ENCODE data around the gene CTNNA2.

The CTNNA2 gene

GRCh38 chr2:79714283-79714682 lies 201.4 kb downstream of the CTNNA2 start:
- TF ChIP-seq, protein P1, sequence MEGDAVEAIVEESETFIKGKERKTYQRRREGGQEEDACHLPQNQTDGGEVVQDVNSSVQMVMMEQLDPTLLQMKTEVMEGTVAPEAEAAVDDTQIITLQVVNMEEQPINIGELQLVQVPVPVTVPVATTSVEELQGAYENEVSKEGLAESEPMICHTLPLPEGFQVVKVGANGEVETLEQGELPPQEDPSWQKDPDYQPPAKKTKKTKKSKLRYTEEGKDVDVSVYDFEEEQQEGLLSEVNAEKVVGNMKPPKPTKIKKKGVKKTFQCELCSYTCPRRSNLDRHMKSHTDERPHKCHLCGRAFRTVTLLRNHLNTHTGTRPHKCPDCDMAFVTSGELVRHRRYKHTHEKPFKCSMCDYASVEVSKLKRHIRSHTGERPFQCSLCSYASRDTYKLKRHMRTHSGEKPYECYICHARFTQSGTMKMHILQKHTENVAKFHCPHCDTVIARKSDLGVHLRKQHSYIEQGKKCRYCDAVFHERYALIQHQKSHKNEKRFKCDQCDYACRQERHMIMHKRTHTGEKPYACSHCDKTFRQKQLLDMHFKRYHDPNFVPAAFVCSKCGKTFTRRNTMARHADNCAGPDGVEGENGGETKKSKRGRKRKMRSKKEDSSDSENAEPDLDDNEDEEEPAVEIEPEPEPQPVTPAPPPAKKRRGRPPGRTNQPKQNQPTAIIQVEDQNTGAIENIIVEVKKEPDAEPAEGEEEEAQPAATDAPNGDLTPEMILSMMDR (IDR thresholded peaks at IDR 0.05; ENCODE audit: insufficient read depth, low read depth, low read length, missing control alignments), result no peak
- H3K4me3 ChIP-seq (ENCODE audit: low read depth, low read length), result no peak overlapping the region
- no peak for DNase-seq (ENCODE audit: low read depth)

GRCh38 chr2:79715338-79715737 lies 202.5 kb downstream of the CTNNA2 start:
- TF ChIP-seq, protein P1 (IDR thresholded peaks at IDR 0.05; ENCODE audit: insufficient read depth, low read depth, low read length, missing control alignments), result no peak
- H3K4me3 ChIP-seq (ENCODE audit: low read depth, low read length), result no peak overlapping the region
- no peak for DNase-seq (ENCODE audit: low read depth)

DNA sequence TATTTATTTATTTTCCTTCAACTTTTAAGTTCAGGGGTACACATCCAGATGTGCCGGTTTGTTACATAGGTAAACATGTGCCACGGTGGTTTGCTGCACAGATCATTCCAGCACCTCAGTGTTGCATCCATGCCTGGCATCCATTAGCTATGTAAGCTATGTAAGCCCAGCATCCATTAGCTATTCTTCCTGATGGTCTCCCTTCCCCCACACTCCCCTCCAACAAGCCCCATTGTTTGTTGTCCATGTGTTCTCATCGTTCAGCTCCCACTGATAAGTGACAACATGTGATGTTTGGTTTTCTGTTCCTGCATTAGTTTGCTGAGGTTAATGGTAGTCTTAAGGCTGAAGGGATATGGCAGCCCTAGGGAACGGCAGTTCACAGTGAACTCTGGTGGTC lies 203.4 kb downstream of the CTNNA2 start:
- DNase-seq (ENCODE audit: low read depth), result no peak
- H3K4me3 ChIP-seq (ENCODE audit: low read depth, low read length), result no peak overlapping the region
- TF ChIP-seq, protein P1 (IDR thresholded peaks at IDR 0.05; ENCODE audit: insufficient read depth, low read depth, low read length, missing control alignments), result no peak

GRCh38 chr2:79717364-79718007 lies 204.6 kb downstream of the CTNNA2 start:
- DNase-seq (ENCODE audit: low read depth), result no peak
- no peak overlapping the region for H3K4me3 ChIP-seq (ENCODE audit: low read depth, low read length)
- TF ChIP-seq, protein P1 (IDR thresholded peaks at IDR 0.05; ENCODE audit: insufficient read depth, low read depth, low read length, missing control alignments), result no peak

DNA sequence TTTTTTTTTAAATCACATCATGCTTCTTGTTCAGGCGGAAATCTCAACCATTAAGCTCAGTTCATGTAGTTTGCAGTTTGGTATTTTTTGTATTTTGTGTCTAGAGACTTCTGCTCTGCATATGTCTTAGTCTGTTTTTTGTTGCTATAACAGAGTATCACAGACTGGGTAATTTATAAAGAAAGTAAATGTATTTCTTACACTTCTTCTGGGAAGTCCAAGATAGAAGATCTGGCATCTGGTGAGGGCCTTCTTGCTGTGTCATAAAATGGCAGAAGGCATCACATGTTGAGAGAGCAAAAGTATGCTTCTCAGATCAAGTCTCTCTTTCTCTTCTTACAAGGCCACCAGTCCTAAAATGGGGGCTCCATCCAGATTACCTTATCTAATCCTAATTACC lies 208.2 kb downstream of the CTNNA2 start:
- TF ChIP-seq, protein P1 (IDR thresholded peaks at IDR 0.05; ENCODE audit: insufficient read depth, low read depth, low read length, missing control alignments), result no peak
- H3K4me3 ChIP-seq (ENCODE audit: low read depth, low read length), result no peak overlapping the region
- DNase-seq (ENCODE audit: low read depth), result no peak

DNA sequence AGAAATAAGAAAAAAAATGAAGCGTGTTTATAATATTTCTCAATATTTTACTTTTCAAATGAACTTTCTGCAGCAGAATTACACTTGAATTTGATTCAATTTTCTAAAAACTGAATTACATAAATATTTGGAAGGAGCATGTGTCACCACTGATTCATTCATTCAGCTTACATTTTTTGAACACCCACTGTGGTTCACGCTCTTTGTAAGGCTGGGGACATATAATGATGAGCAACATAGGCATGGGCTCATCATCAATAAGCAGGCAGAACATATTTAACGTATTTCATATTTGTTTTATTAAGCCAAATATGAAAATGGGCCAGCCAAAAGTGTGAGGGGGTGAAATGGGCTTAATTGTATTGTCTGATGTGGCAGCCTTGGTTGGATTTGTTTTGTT lies 209.1 kb downstream of the CTNNA2 start:
- no peak for DNase-seq (ENCODE audit: low read depth)
- TF ChIP-seq, protein P1 (IDR thresholded peaks at IDR 0.05; ENCODE audit: insufficient read depth, low read depth, low read length, missing control alignments), result no peak
- H3K4me3 ChIP-seq (ENCODE audit: low read depth, low read length), result no peak overlapping the region

GRCh38 chr2:79723830-79724229 lies 211.0 kb downstream of the CTNNA2 start:
- no peak overlapping the region for H3K4me3 ChIP-seq (ENCODE audit: low read depth, low read length)
- DNase-seq (ENCODE audit: low read depth), result no peak
- TF ChIP-seq, protein P1 (IDR thresholded peaks at IDR 0.05; ENCODE audit: insufficient read depth, low read depth, low read length, missing control alignments), result no peak
